Renal cortex interstitium (tissue), 11 donors: ENCODE measurements around the gene CCND2. TPM values are rescaled to one million over a fixed set of nuclear protein-coding genes. Genes with fewer than 3 reads are reported as not detected.
A peak's percentile ranks its signal among the peaks of the same experiment; 100 is the strongest.

Experiments
- DNase-seq, 11 donors: peaks; one replicate each; pipeline ENCODE4 v3.0.0-alpha.2; 2013; ENCODE audit warnings: low read depth in 9 of 11, low spot score in 4 of 11; ENCODE audit errors: extremely low read depth in 1 of 11
- polyA plus RNA-seq, 3 donors: library from polyadenylated mRNA; unstranded; fragments of 120-200 nt; gene quantifications; one replicate each; pipeline ENCODE4 v1.2.1, GENCODE V29; 2013; ENCODE audit not compliant: insufficient read length in 3 of 3

Gene CCND2
- polyA plus RNA-seq, 3 donors, result 51.3 to 58.5 (median 57.9) TPM

DNA sequence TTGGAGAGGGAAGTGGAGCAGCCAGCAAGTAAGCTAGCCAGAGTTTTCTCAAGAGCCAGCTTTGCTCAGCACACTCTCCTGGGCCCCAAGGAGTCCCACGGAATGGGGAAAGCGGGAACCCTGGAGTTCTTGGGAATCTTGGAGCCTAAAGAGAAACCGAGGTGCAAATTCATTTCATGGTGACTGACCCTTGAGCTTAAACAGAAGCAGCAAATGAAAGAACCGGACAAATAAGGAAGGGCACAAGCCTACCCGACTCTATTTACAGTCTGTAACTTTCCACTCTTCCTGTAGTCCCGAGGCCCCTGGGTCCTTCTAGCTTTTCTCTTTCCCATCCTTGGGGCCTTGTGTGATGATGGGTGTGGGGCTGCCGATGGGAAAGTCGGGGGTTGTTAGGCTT, 29.3 kb downstream of the CCND2 start:
- no peak for DNase-seq

DNA sequence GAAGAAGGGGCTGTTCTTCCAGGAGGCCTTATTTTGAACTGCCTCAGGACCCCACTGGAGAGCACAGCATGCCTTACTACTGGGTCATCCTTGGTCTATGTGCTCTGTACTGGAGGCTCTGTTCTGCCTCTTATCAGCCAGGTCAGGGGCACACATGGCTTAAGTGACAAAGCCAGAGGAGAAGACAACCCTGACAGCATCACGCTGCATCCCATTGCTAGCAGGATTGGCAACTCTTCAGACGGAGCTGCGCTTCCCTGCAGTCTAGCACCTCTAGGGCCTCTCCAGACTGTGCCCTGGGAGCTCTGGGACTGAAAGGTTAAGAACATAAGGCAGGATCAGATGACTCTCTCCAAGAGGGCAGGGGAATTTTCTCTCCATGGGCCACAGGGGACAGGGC, 30.2 kb downstream of the CCND2 start:
- no peak for DNase-seq

- DNase-seq, result peak; percentile 54 to 84 (median 73)
Observed at GRCh38 chr12:4307593-4308333, 34.2 kb downstream of the CCND2 start.

- DNase-seq, result peak in 1 of 11 donors; percentile 13
Observed at GRCh38 chr12:4308334-4308950, 34.9 kb downstream of the CCND2 start.

DNA sequence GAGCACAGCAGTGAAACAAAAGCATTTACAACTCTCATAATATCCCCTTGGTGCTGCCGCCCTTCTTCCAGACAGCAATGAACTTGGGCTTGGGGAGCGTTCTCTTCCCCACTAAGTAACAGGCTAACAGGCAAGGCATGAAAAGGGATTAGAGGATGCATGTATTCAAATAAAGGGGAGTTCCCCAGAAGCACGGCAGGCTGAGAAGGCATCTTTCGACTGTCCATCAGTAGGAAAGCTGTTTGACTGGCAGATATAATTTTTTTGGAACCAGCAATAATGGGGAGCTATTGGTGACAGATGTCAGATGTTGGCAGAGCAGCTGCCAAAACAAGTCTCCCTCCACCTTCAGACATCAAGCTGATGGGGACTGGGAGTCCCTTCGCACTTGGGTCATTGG, 38.2 kb downstream of the CCND2 start:
- DNase-seq, result no peak

GRCh38 chr12:4312251-4312650, 38.7 kb downstream of the CCND2 start:
- no peak for DNase-seq

DNA sequence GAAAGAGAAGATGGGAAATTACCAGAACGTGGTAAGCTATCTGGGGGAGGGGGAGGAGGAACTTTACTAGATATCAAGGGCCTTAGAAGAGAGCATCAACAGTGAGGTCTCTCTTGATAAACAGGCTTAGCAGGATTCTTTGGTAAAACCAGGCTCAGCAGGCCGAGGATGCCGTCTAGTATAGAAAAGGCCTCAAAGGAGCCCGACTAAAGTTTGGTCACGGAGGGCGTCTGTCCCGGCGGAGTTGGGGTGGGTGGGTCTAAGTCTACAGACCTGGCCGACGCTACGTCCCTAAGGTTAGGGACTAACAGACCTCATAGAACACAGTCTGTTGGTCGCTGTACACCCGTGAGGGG, 46.9 kb downstream of the CCND2 start:
- DNase-seq, result peak in 1 of 11 donors; percentile 22

- DNase-seq, result peak; percentile 84 to 95 (median 92)
Observed at GRCh38 chr12:4320853-4321701, 47.5 kb downstream of the CCND2 start, which contains the start of gene TIGAR. TSS of gene TIGAR (plus strand) at chr12:4321213. CDS start at chr12:4321272, 59 bp downstream.

DNA sequence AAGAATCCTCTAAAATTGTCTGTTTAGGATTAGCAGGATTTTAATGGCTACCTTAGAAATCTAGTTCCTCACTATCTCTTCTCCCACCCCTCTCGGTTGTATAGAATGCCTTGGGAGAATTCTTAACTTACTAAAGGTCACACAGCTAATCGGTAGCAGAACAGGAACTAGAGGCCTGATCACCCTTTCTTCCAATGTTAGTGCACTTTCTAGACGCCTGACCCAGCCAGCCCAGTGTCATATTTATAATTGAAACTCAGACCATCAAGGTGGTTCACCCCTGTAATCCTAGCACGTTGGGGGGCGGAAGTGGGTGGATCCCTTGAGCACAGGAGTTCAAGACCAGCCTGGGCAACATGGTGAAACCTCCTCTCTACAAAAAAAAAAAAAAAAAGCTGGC, 49.2 kb downstream of the CCND2 start:
- DNase-seq, result no peak

Other genes starting within 250 kb of the CCND2 start
- 1 to 10 TPM; 4.9 to 8.3 (median 7.4) TPM for gene TIGAR, start 47.5 kb downstream of the CCND2 start, polyA plus RNA-seq
- under 1 TPM in 2 of 3 donors, not detected in 1; 0.03 to 0.05 TPM for gene FGF23, start 106.0 kb downstream of the CCND2 start, polyA plus RNA-seq
- gene FGF6, start 172.1 kb downstream of the CCND2 start, polyA plus RNA-seq, result not detected